Adrenal gland (tissue), 5 donors: ENCODE data around the gene GJA5.

Experiments
- CTCF ChIP-seq, 6 experiments: fragments of 450-650 bp in 4 of 6; fragments of 200-600 bp in 2 of 6; sonication (generic) in 1 of 6; IDR thresholded peaks; 1 replicate in 5 of 6; 2 replicates in 1 of 6; pipeline versions ENCODE4 v1.5.1 to v1.8.0; 2016 to 2021; ENCODE audit warnings: antibody characterized with exemption in 6 of 6, mild to moderate bottlenecking in 2 of 6, moderate library complexity in 1 of 6
- POLR2A ChIP-seq, 2 donors: fragments of 450-650 bp; IDR thresholded peaks; one replicate each; pipeline ENCODE4 v1.6.1; 2017; ENCODE audit warnings: antibody characterized with exemption in 2 of 2, mild to moderate bottlenecking in 2 of 2, moderate library complexity in 1 of 2
- donor health status: DM: no; HTN: no; CAD: no.

GRCh38 chr1:147752511-147752910, 7.9 kb downstream of the GJA5 start:
- TF ChIP-seq CTCF (IDR thresholded peaks at IDR 0.05) (no peak), POLR2A (IDR thresholded peaks at IDR 0.05) (no peak)
